Occipital lobe (tissue), 2 donors: Measurements from ENCODE around the gene ZDHHC14. TPM values are rescaled to one million over a fixed set of nuclear protein-coding genes. Genes with fewer than 3 reads are reported as not detected.

Source experiments
- DNase-seq: peaks from one replicate; lab custom pipeline; 2025; lab: John Stamatoyannopoulos, UW
- total RNA-seq: library from RNA; depleted of rRNA; stranded (reverse); fragments of >200 nt; gene quantifications from one replicate; pipeline ENCODE4 v1.2.3, GENCODE V29; 2014

The ZDHHC14 gene
- total RNA-seq, 1 donor from 2014 or later, result 14.3 TPM

GRCh38 chr6:157596461-157596860, 215.5 kb downstream of the ZDHHC14 start:
- DNase-seq, result no peak

GRCh38 chr6:157596886-157597285, 215.9 kb downstream of the ZDHHC14 start:
- DNase-seq, result no peak

- no peak for DNase-seq
Measured at GRCh38 chr6:157597461-157598312, 216.7 kb downstream of the ZDHHC14 start.

- DNase-seq, result no peak
Measured at GRCh38 chr6:157599191-157599590, 218.2 kb downstream of the ZDHHC14 start.

- DNase-seq, result no peak
Measured at GRCh38 chr6:157600807-157601206, 219.8 kb downstream of the ZDHHC14 start.

GRCh38 chr6:157602521-157603295, 221.7 kb downstream of the ZDHHC14 start:
- DNase-seq, result no peak

GRCh38 chr6:157603314-157603940, 222.4 kb downstream of the ZDHHC14 start:
- no peak for DNase-seq

- DNase-seq, result no peak
Measured at GRCh38 chr6:157603971-157604370, 223.0 kb downstream of the ZDHHC14 start.

- no peak for DNase-seq
Measured at GRCh38 chr6:157604816-157605215, 223.8 kb downstream of the ZDHHC14 start.

GRCh38 chr6:157605484-157605883, 224.5 kb downstream of the ZDHHC14 start:
- no peak for DNase-seq

GRCh38 chr6:157606516-157606915, 225.5 kb downstream of the ZDHHC14 start:
- DNase-seq, result no peak

GRCh38 chr6:157607317-157608109, 226.5 kb downstream of the ZDHHC14 start:
- no peak for DNase-seq

- no peak for DNase-seq
Measured at GRCh38 chr6:157608221-157609075, 227.5 kb downstream of the ZDHHC14 start.

GRCh38 chr6:157609117-157609516, 228.1 kb downstream of the ZDHHC14 start:
- no peak for DNase-seq

GRCh38 chr6:157609556-157609955, 228.6 kb downstream of the ZDHHC14 start:
- no peak for DNase-seq

- DNase-seq, result no peak
Measured at GRCh38 chr6:157610451-157610999, 229.5 kb downstream of the ZDHHC14 start.

- DNase-seq, result no peak
Measured at GRCh38 chr6:157611406-157611805, 230.4 kb downstream of the ZDHHC14 start.

- no peak for DNase-seq
Measured at GRCh38 chr6:157613011-157613522, 232.1 kb downstream of the ZDHHC14 start.

GRCh38 chr6:157614026-157614568, 233.1 kb downstream of the ZDHHC14 start:
- DNase-seq, result no peak

- DNase-seq, result no peak
Measured at GRCh38 chr6:157615420-157615769, 234.4 kb downstream of the ZDHHC14 start.
